GM12891 (cell line): ENCODE results near the gene NDUFS2.

Source experiments
- PAX5 ChIP-seq: IDR thresholded peaks from 2 replicates; pipeline ENCODE4 v1.6.1; 2011; ENCODE audit warnings: low read length, moderate library complexity, mild to moderate bottlenecking; ENCODE audit not compliant: insufficient read depth, severe bottlenecking
- POLR2A ChIP-seq: IDR thresholded peaks from 2 replicates; pipeline ENCODE4 v1.6.1; 2011; ENCODE audit warnings: low read depth, low read length, control low read depth
- POLR2AphosphoS5 ChIP-seq: IDR thresholded peaks from 2 replicates; pipeline ENCODE4 v1.6.1; 2011; ENCODE audit warnings: low read depth, low read length, control low read depth
- POU2F2 ChIP-seq: IDR thresholded peaks from 2 replicates; pipeline ENCODE4 v1.6.1; 2011; ENCODE audit warnings: low read depth, mild to moderate bottlenecking, control low read depth, low read length, moderate library complexity
- SPI1 ChIP-seq: IDR thresholded peaks from 2 replicates; pipeline ENCODE4 v1.6.1; 2011; ENCODE audit warnings: low read depth, low read length, control low read depth
- TAF1 ChIP-seq: IDR thresholded peaks from 2 replicates; pipeline ENCODE4 v1.6.1; 2011; ENCODE audit warnings: low read depth, low read length, control low read depth

DNA sequence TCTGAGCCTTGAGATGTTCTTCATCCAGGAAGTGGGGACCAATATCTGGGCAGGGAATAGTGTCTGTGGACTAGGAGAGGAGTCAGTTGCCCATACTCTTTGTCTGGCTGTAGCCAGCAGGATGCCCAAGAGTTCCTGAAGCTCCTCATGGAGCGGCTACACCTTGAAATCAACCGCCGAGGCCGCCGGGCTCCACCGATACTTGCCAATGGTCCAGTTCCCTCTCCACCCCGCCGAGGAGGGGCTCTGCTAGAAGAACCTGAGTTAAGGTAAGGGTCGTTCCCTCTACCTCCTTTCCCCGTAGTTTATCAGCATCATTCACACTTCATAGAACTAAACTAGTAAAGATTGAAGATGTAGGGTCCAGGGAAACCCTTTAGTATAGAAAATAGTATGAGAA, 39.4 kb upstream of the NDUFS2 start:
- TF ChIP-seq TAF1 = no peak
- no peak for TF ChIP-seq POLR2AphosphoS5
- no peak for TF ChIP-seq POLR2A
- no peak for TF ChIP-seq POU2F2
- TF ChIP-seq SPI1 = no peak
- no peak for TF ChIP-seq PAX5
